Gastroesophageal sphincter (tissue), 3 donors: ENCODE data around the gene FGF4.

Experiments used
- CTCF ChIP-seq, 4 experiments: fragments of 200-600 bp in 2 of 4; fragments of 450-650 bp in 2 of 4; sonication (generic) in 1 of 4; IDR thresholded peaks; one replicate each; pipeline ENCODE4 v1.5.1; 2017 to 2019; ENCODE audit warnings: antibody characterized with exemption in 4 of 4, mild to moderate bottlenecking in 2 of 4, moderate library complexity in 2 of 4
- POLR2A ChIP-seq, 2 donors: fragments of 450-650 bp; IDR thresholded peaks; one replicate each; pipeline ENCODE4 v1.6.1; 2017; ENCODE audit warnings: antibody characterized with exemption in 2 of 2, mild to moderate bottlenecking in 2 of 2, moderate library complexity in 1 of 2

GRCh38 chr11:69746140-69746539, 29.0 kb downstream of the FGF4 start:
- no peak for TF ChIP-seq POLR2A (IDR thresholded peaks at IDR 0.05)
- TF ChIP-seq CTCF (IDR thresholded peaks at IDR 0.05), result no peak
